ENCODE results near the gene LUZP1.

DNA sequence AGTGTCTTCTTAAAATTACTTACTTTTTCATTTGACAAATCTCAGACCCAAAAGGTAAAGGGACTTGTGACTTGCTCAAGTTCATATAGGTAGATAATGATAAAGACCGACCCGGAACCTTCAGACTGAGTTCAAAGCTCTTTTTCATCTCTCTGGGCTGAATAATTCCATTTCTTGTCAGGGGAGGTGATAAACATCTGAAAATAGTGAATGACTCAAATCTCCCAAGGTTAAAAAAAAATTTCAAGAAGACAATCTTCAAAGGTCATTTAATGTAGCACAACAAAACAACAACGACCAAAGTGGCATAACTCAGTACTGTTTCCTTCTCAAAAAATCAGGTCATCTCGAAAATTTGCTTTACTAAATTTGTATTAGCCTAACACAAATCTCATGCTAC, 20.6 kb downstream of the LUZP1 start:
- TF ChIP-seq, protein P1, sequence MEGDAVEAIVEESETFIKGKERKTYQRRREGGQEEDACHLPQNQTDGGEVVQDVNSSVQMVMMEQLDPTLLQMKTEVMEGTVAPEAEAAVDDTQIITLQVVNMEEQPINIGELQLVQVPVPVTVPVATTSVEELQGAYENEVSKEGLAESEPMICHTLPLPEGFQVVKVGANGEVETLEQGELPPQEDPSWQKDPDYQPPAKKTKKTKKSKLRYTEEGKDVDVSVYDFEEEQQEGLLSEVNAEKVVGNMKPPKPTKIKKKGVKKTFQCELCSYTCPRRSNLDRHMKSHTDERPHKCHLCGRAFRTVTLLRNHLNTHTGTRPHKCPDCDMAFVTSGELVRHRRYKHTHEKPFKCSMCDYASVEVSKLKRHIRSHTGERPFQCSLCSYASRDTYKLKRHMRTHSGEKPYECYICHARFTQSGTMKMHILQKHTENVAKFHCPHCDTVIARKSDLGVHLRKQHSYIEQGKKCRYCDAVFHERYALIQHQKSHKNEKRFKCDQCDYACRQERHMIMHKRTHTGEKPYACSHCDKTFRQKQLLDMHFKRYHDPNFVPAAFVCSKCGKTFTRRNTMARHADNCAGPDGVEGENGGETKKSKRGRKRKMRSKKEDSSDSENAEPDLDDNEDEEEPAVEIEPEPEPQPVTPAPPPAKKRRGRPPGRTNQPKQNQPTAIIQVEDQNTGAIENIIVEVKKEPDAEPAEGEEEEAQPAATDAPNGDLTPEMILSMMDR (IDR thresholded peaks at IDR 0.05), result no peak
- TF ChIP-seq SIN3A (IDR thresholded peaks at IDR 0.05; ENCODE audit: borderline replicate concordance, insufficient read depth, low read depth, low read length), result no peak
- TF ChIP-seq, protein P2, sequence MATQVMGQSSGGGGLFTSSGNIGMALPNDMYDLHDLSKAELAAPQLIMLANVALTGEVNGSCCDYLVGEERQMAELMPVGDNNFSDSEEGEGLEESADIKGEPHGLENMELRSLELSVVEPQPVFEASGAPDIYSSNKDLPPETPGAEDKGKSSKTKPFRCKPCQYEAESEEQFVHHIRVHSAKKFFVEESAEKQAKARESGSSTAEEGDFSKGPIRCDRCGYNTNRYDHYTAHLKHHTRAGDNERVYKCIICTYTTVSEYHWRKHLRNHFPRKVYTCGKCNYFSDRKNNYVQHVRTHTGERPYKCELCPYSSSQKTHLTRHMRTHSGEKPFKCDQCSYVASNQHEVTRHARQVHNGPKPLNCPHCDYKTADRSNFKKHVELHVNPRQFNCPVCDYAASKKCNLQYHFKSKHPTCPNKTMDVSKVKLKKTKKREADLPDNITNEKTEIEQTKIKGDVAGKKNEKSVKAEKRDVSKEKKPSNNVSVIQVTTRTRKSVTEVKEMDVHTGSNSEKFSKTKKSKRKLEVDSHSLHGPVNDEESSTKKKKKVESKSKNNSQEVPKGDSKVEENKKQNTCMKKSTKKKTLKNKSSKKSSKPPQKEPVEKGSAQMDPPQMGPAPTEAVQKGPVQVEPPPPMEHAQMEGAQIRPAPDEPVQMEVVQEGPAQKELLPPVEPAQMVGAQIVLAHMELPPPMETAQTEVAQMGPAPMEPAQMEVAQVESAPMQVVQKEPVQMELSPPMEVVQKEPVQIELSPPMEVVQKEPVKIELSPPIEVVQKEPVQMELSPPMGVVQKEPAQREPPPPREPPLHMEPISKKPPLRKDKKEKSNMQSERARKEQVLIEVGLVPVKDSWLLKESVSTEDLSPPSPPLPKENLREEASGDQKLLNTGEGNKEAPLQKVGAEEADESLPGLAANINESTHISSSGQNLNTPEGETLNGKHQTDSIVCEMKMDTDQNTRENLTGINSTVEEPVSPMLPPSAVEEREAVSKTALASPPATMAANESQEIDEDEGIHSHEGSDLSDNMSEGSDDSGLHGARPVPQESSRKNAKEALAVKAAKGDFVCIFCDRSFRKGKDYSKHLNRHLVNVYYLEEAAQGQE (IDR thresholded peaks at IDR 0.05; ENCODE audit: insufficient read depth in 1 of 2, low read depth in 2 of 2, low read length in 1 of 2), result no peak

Measured in Panc1 (cell line).